Measurements from ENCODE around the gene LRRC71.

DNA sequence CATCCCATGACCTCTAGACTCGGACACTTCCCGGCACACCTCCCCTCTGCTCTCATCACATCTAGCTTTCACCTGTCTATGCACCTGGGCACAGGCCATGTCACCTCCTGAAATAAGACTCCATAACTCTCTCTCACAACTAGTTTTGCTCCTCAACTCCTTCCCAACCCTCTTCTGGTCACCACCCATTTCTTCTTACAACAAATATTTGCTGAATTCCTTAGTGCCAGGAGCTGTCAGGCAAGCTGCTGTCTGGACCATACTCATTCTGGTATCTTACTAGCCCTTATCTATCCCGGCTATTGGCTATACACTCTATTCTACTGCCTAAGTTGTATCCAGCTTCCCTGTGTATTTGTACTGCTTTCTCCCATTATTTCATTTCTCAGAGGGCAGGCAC lies 49.1 kb downstream of the LRRC71 start:
- TF ChIP-seq POLR2AphosphoS5 (IDR thresholded peaks at IDR 0.05; ENCODE audit: low read depth, low read length), result no peak
- no peak for TF ChIP-seq TAF1 (IDR thresholded peaks at IDR 0.05; ENCODE audit: borderline replicate concordance, low read depth, low read length)

Data from GM12892 (cell line).